CD4-positive, alpha-beta T cell treated with Interleukin-4 for 1 hour (primary cell): ENCODE measurements around the gene CX3CR1.
A peak's percentile ranks its signal among the peaks of the same experiment; 100 is the strongest.
"Not testable (repeated sequence)": the region's sequence is repeated elsewhere in the genome, so short reads cannot be mapped to it uniquely, and the experiment has no call there.

Source experiments
- DNase-seq, 2 donors: peaks; one replicate each; pipeline ENCODE4 v3.0.0-alpha.2; 2020 to 2022

CX3CR1 gene

DNA sequence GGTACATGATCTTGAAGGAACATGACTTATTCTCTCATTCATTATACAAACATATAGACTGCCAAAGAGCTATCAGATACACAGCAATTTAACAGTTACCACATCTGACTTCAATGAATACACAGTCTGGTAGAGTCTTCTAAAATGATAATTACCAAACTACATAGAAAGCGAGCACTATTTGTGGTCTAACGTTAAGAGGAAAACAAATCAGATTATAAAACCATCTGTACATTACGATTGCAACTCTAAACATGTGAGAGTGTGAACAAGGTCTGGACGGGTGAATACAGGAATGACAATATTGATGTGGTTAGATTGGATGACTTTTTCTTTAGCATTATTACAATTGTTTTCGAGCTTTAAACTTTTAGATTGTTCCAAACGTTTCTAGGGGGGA, 16.3 kb downstream of the CX3CR1 start:
- no peak for DNase-seq

- no peak for DNase-seq
Measured at GRCh38 chr3:39262846-39263245, 17.0 kb downstream of the CX3CR1 start.

- no peak for DNase-seq
Measured at GRCh38 chr3:39261726-39262125, 18.1 kb downstream of the CX3CR1 start.

DNA sequence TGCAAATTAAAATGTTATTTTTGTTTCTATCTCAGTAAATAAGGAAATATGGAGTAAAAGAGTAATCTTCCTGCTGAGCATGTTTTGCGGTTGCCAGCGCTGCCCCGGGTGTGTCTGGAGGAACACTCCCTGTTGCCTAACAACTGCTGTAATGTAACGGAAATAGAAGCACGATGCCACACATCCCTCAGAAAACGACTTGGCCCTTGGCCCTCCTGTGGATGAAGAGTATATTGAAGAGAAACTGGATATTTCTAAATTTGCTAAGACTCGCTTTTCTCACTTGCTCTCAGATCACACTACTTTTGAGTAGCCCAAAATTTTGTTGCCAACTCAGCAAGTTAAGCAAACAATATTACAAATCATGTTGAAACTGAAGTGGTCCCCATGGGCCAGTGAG, 18.9 kb downstream of the CX3CR1 start:
- peak; percentile 80 to 84 for DNase-seq

GRCh38 chr3:39260318-39260717, 19.5 kb downstream of the CX3CR1 start:
- DNase-seq: no peak

- peak in 1 of 2 donors; percentile 76 for DNase-seq
Measured at GRCh38 chr3:39255503-39256325, 24.1 kb downstream of the CX3CR1 start.

DNA sequence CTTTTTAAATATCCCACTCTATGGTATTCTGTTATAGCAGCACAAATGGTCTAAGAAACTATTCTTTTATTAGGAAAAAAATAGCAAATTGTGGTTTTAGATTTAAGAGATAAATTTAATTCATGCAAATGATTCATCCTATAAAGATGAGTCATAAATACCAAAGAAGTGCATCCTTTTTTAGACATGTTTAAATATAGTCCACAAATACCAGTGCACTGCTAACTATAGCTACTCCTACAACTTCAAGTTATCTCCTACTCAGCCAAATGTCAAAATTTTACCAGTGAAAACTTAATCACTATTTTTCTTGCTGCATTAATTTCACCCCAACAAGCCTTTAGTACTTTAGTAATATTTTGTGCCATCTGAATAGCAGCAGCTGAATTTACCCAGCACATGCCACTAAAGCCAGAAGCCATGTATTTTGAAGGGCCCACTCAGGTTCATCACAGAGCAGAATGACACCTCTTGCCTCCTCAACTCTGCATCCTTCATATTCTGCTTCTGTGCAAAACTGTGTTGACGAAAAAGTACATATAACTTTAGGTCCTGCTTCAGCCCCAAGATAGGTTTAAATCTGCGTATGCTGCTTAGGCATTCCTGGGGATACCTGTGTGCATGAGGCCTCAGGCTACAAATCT, 24.9 kb downstream of the CX3CR1 start:
- DNase-seq: no peak

DNA sequence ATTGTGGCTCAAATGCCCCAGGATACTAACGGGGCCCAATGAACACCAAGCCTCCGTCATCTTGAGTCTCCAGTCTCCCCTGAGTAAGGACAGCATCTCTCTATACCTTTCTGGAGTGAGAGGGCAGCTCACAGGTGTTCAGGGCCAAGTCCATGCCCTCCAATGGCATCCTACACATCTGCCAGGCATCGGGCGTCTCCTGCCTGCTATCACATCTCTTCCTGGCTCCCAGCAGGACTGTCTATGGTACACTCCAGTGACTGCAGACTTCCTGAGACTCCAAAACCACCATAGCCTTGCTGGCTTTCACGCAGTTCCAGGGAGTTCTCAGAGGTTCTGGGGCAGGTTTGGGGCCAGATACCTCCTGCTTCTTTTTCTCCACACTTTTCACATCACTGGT, 28.3 kb downstream of the CX3CR1 start:
- no peak for DNase-seq

DNA sequence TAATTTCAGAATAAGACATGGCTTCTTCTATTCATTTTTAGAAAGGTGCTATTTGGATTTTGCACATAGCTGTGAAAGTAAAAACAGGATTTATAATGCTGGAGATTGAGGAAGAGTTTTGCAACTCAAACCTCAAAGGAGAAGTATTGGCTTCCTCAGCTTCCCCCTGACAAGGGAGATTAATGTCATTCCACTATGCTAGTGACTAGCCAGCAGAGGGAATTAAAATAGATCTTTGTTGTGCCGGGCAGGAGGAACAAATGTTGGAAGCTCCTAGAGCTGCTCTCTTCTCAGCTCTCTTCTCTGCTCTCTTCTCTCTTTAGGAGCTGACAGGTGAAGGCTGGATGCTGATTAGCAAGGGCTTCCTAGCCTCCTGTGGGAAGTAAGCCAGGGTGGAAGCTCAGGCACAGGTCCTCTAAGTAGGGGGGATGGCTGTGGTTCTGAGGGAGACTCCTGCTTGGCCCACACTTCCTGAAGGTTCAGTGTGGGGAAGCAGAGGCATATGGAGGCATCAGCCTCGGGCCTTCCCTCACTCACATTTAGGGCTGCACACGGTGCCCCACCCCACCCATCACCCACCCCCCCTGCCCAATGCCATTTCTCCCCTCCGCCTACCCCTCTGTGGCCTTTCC, 29.6 kb downstream of the CX3CR1 start:
- DNase-seq: no peak

DNA sequence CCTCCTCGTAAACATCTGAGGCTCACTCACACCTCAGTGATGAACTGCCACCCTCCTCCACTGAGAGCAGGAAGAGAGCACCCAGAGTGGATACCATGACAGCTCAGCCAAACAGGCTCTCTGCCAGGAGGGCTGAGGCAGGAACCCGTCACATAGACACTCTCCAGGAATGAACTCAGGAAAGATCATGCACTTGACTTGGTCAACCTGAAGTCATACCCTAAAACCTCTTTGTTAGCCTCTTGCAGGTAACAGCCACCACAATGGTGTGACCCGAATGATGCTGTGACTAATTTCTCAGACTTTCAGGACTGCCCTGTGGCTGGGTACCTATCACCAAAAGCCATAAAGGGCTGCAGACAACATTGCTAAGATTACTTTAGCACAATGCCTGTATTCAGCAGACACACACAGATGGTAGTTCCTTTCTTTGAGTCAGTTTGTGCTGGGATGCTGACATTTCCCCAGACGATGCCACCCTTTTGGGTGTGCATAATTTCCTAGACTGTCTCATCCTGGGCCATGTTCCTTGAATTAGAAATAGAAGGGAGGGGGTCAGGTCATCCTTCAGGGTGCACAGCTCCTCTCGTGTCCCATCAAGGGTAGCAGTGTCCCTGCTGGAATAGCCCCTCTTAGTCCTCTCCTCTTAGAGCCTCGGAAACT, 30.3 kb downstream of the CX3CR1 start:
- DNase-seq: no peak

- no peak for DNase-seq
Measured at GRCh38 chr3:39241561-39241960, 38.3 kb downstream of the CX3CR1 start.

DNA sequence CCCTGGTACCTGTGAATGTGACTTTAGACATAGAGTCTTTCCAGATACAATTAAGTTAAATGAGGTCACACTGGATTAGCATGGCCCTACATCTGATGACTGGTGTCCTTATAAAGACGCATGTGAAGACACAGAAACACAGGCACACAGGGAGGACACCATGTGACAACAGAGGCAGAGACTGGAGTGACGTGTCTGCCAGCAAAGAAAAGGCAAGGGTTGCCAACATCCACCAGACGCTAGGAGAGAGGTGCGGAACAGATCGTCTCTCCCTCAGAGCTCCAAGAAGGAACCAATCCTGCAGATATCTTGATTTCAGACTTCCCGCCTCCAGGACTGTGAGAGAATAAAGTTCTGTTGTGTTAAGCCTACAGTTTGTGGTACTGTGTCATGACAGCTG, 42.8 kb downstream of the CX3CR1 start:
- DNase-seq: no peak

- DNase-seq: peak; percentile 56 to 69
Measured at GRCh38 chr3:39234651-39235050, 45.2 kb downstream of the CX3CR1 start.

- no peak for DNase-seq
Measured at GRCh38 chr3:39232859-39233258, 47.0 kb downstream of the CX3CR1 start.

GRCh38 chr3:39230453-39230852, 49.4 kb downstream of the CX3CR1 start:
- DNase-seq: no peak

- DNase-seq: no peak
Measured at GRCh38 chr3:39228496-39228895, 51.3 kb downstream of the CX3CR1 start.

GRCh38 chr3:39227596-39227995, 52.2 kb downstream of the CX3CR1 start:
- not testable (repeated sequence) for DNase-seq

DNA sequence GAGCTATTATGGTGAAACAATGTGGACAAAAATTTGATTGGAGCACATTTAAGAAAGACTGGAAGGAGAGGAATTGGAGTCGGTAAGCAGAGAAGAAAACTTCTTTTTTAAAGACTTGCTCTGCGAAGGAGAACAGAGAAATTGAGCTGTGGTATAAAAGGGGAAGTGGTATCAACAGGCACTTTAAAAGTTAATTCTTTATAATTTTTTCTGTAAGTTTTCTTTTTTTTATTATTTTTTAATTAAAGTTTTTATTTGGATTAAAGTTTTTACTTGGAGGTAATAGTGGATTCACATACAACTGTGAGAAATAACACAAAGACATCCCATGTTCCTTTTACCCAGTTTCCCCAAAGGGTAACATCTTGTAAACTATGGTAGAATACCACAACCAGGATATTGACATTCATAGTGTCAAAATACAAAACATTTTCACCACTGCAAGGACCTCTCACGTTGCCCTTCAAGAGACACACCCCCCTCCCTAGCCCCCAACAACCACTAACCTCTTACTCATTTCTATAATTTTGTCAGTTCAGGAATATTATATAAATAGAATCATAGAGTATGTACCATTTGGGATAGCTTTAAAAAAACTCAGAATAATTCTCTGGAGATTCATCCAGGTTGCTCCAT, 53.6 kb downstream of the CX3CR1 start:
- no peak for DNase-seq

DNA sequence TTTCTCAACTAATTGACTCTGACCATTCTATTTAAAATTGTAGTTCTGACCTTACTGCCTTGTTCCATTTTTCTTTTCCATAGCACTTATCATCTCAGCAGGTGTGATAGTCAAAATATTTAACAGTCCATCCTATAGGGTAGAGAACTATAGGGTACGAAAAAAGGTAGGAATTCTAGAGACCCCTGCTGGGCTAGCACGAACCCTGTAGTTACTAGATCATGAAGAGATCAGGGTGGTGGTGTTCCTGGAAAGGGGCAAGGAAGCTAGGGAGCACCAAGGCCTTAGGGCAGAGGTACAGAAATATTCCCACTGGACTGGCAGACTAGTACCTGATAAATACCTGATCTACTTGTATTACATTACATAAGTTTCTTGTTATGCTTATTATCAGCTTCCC, 55.5 kb downstream of the CX3CR1 start:
- DNase-seq: no peak

DNA sequence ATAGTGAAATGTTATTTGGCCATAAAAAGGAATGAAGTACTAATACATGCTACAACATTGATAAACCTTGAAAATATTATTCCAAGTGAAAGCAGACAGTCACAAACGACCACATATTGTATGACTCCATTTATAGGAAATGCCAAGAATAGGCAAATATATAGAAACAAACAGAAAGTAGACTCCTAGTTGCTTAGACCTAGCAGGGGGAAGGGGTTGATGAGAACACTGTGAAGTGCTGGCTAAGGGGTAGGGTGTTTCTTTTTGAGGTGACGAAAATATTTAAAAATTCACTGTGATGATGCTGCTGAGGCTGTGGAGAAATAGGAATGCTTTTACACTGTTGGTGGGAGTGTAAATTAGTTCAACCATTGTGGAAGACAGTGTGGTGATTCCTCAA, 56.9 kb downstream of the CX3CR1 start:
- DNase-seq: no peak

DNA sequence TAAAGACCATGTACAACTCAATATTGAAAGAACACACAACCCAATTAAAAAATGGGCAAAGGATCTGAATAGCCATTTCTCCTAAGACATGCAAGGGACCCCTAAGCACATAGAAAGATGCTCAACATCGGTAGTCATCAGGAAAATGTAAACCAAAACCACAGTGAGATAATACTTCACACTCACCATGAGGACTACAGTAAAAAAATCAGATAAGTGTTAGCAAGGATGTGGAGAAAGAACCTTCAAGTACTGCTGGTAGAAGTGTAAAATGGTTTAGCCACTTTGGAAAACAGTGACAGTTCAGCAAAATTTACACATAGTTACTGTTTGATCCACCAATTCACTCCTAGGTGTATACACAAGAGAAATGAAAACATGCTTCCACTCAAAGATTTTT, 57.4 kb downstream of the CX3CR1 start:
- peak in 1 of 2 donors; percentile 38 for DNase-seq

DNA sequence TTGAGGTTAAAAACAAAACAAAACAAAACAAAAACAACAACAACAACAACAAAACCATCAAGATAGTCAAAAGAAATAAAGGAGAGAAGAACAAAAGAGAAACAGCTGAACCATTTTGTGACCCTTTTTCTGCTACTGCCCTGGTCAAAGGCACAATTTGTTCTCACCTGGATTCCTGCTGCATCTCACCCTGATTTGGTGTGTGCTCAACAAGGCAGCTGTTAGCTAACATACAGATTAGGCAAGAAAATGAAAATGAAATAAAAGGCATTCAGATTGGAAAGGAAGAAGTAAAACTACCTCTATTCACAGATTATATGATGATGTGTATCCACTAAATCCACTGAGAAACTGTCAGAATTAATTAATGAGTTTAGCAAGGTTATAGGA, 58.7 kb downstream of the CX3CR1 start:
- DNase-seq: no peak
